OCI-LY7 (cell line): ENCODE data around the gene OTOF.

ENCODE experiments used
- CTCF ChIP-seq: fragments of 200-600 bp; sonication (generic); conservative IDR thresholded peaks from 2 replicates; pipeline ENCODE4 v1.5.1; 2014; ENCODE audit warnings: mild to moderate bottlenecking, antibody characterized with exemption, low read length, moderate library complexity, mixed read lengths
- EZH2phosphoT487 ChIP-seq: fragments of 200-600 bp; sonication (generic); IDR thresholded peaks from 2 replicates; pipeline ENCODE4 v1.6.1; 2018; ENCODE audit warnings: low read depth, borderline replicate concordance, mild to moderate bottlenecking, mixed run types, antibody characterized with exemption, low read length, moderate library complexity, mixed read lengths

GRCh38 chr2:26523750-26524149 lies 45.8 kb upstream of the OTOF start:
- TF ChIP-seq CTCF (no peak), EZH2phosphoT487 (no peak)
